C4-2B (cell line): ENCODE data around the gene HSD17B11.

Experiments
- ZFX ChIP-seq: fragments of 450-650 bp; IDR thresholded peaks from 2 replicates; pipeline ENCODE4 v1.6.1; 2017
- TF ChIP-seq, protein P1 (sequence below): fragments of 450-650 bp; conservative IDR thresholded peaks from 2 replicates; pipeline ENCODE4 v1.5.1; 2017; ENCODE audit warnings: mild to moderate bottlenecking

DNA sequence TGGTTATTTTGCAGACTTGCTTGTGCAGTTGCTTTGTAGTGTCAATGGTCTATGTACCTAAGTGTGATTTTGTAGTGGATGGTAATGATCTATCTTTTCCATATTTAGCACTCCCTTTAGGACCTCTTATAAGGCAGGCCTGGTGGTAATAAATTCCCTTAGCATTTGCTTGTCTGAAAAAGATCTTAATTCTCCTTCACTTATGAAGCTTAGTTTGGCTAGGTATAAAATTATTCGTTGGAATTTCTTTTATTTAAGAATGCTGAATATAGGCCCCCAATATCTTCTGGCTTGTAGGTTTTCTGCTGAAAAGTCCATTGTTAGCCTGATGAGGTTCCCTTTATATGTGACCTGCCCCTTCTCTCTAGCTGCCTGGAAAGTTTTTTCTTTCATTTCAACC lies 57.7 kb downstream of the HSD17B11 start:
- TF ChIP-seq, protein P1, sequence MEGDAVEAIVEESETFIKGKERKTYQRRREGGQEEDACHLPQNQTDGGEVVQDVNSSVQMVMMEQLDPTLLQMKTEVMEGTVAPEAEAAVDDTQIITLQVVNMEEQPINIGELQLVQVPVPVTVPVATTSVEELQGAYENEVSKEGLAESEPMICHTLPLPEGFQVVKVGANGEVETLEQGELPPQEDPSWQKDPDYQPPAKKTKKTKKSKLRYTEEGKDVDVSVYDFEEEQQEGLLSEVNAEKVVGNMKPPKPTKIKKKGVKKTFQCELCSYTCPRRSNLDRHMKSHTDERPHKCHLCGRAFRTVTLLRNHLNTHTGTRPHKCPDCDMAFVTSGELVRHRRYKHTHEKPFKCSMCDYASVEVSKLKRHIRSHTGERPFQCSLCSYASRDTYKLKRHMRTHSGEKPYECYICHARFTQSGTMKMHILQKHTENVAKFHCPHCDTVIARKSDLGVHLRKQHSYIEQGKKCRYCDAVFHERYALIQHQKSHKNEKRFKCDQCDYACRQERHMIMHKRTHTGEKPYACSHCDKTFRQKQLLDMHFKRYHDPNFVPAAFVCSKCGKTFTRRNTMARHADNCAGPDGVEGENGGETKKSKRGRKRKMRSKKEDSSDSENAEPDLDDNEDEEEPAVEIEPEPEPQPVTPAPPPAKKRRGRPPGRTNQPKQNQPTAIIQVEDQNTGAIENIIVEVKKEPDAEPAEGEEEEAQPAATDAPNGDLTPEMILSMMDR, result no peak
- TF ChIP-seq ZFX, result no peak
